IMR-90 (cell line): ENCODE results near the gene CMIP. TPM values are rescaled to one million over a fixed set of nuclear protein-coding genes. Genes with fewer than 3 reads are reported as not detected.

Experiments used
- ATAC-seq: fragments of 200-7000 bp; cut with Tn5 transposase; 2 replicates; pipeline ENCODE4 v1.9.1; 2020; ENCODE audit warnings: low read depth, mild to moderate bottlenecking, moderate library complexity
- BruUV-seq: library from RNA; stranded (reverse); fragments of 400-500 nt; replicated peaks from 2 replicates; lab custom pipeline; 2021; lab: Mats Ljungman, UMichigan
- CTCF ChIA-PET: fragments of 300-600 bp; formaldehyde crosslinking; extraction: SDS; loops from one replicate; lab custom pipeline; 2021; ENCODE audit warnings: antibody characterized with exemption; lab: Yijun Ruan, JAX
- POLR2A ChIA-PET: fragments of 300-600 bp; sonication (Branson Sonifier 250); formaldehyde crosslinking; loops from one replicate; lab custom pipeline; 2022; ENCODE audit warnings: antibody characterized with exemption; ENCODE audit not compliant: unreplicated experiment; lab: Charles Lee
- DNase-seq: peaks from one replicate; pipeline ENCODE4 v3.0.0; 2013
- H2AFZ ChIP-seq: replicated peaks from 2 replicates; pipeline ENCODE3; 2013; ENCODE audit warnings: low read length, mild to moderate bottlenecking; ENCODE audit not compliant: poor library complexity
- H2AK5ac ChIP-seq: 2 replicates; pipeline ENCODE4 v1.6.1; 2013; ENCODE audit warnings: low read depth, low read length, inconsistent platforms
- H2AK9ac ChIP-seq: replicated peaks from 2 replicates; pipeline ENCODE3; 2013; ENCODE audit warnings: mild to moderate bottlenecking, low read depth, low read length, moderate library complexity; ENCODE audit not compliant: poor library complexity
- H2BK120ac ChIP-seq: 2 replicates; pipeline ENCODE4 v1.6.1; 2013; ENCODE audit warnings: low read depth, low read length, inconsistent platforms
- H2BK15ac ChIP-seq: 3 replicates; pipeline ENCODE4 v1.6.1; 2013; ENCODE audit warnings: low read depth, low read length, inconsistent platforms
- H2BK20ac ChIP-seq: 2 replicates; pipeline ENCODE4 v1.6.1; 2013; ENCODE audit warnings: low read depth, mild to moderate bottlenecking, inconsistent platforms, low read length, moderate library complexity
- H2BK5ac ChIP-seq: 2 replicates; pipeline ENCODE4 v1.6.1; 2013; ENCODE audit warnings: mild to moderate bottlenecking, low read depth, low read length, inconsistent platforms; ENCODE audit not compliant: poor library complexity, severe bottlenecking
- H3K14ac ChIP-seq: replicated peaks from 2 replicates; pipeline ENCODE4 v1.6.1; 2013; ENCODE audit warnings: low read depth, low read length, inconsistent platforms
- H3K18ac ChIP-seq: 2 replicates; pipeline ENCODE4 v1.6.1; 2013; ENCODE audit warnings: low read depth, low read length, control low read depth
- H3K23ac ChIP-seq: 2 replicates; pipeline ENCODE4 v1.6.1; 2013; ENCODE audit warnings: low read depth, low read length, inconsistent platforms
- H3K27ac ChIP-seq: 2 replicates; pipeline ENCODE4 v1.5.1; 2013; ENCODE audit warnings: mild to moderate bottlenecking, control low read depth, low read length; ENCODE audit not compliant: insufficient read depth
- H3K27me3 ChIP-seq: 2 replicates; pipeline ENCODE4 v1.6.1; 2013; ENCODE audit warnings: low read length; ENCODE audit not compliant: control insufficient read depth, insufficient read depth
- H3K36me3 ChIP-seq: 2 replicates; pipeline ENCODE4 v1.6.1; 2013; ENCODE audit warnings: low read length, mixed read lengths; ENCODE audit not compliant: control insufficient read depth, insufficient read depth
- H3K4ac ChIP-seq: 2 replicates; pipeline ENCODE4 v1.6.1; 2013; ENCODE audit warnings: low read depth, low read length, inconsistent platforms
- H3K4me1 ChIP-seq: 2 replicates; pipeline ENCODE4 v1.6.1; 2013; ENCODE audit warnings: low read length, mixed read lengths; ENCODE audit not compliant: control insufficient read depth, insufficient read depth
- H3K4me2 ChIP-seq: 2 replicates; pipeline ENCODE4 v1.6.1; 2013; ENCODE audit warnings: low read depth, mild to moderate bottlenecking, control low read depth, low read length, moderate library complexity
- H3K4me3 ChIP-seq: 2 replicates; pipeline ENCODE4 v1.5.1; 2013; ENCODE audit warnings: low read depth, mild to moderate bottlenecking, control low read depth, low read length, moderate library complexity; ENCODE audit not compliant: insufficient read depth
- H3K56ac ChIP-seq: 2 replicates; pipeline ENCODE4 v1.6.1; 2013; ENCODE audit warnings: low read length, inconsistent platforms; ENCODE audit not compliant: insufficient read depth; ENCODE audit errors: extremely low read depth
- H3K79me1 ChIP-seq, 2 experiments: 2 replicates each; pipeline ENCODE4 v1.6.1; 2013; ENCODE audit warnings: low read length in 2 of 2, inconsistent platforms in 1 of 2, low read depth in 1 of 2
- H3K9ac ChIP-seq: 2 replicates; pipeline ENCODE4 v1.6.1; 2013; ENCODE audit warnings: low read depth, low read length, control low read depth
- H3K9me1 ChIP-seq: 2 replicates; pipeline ENCODE4 v1.6.1; 2013; ENCODE audit warnings: low read length, inconsistent platforms; ENCODE audit not compliant: insufficient read depth
- H3K9me3 ChIP-seq: 2 replicates; pipeline ENCODE4 v1.6.1; 2013; ENCODE audit warnings: low read length; ENCODE audit not compliant: control insufficient read depth, insufficient read depth
- H4K20me1 ChIP-seq: 2 replicates; pipeline ENCODE4 v1.6.1; 2013; ENCODE audit warnings: low read length, inconsistent platforms; ENCODE audit not compliant: insufficient read depth
- H4K5ac ChIP-seq: 2 replicates; pipeline ENCODE4 v1.6.1; 2013; ENCODE audit warnings: mild to moderate bottlenecking, low read depth, low read length, control low read depth
- H4K8ac ChIP-seq, 2 experiments: 2 replicates each; pipeline ENCODE4 v1.6.1; 2013; ENCODE audit warnings: low read depth in 2 of 2, low read length in 2 of 2, control low read depth in 1 of 2, inconsistent platforms in 1 of 2
- H4K91ac ChIP-seq: 2 replicates; pipeline ENCODE4 v1.6.1; 2013; ENCODE audit warnings: low read depth, low read length, inconsistent platforms; ENCODE audit not compliant: insufficient read depth
- BHLHE40 ChIP-seq: fragments of 150-350 bp; IDR thresholded peaks from 2 replicates; pipeline ENCODE4 v1.6.1; 2016; ENCODE audit warnings: mild to moderate bottlenecking, low read depth, low read length
- CHD1 ChIP-seq: IDR thresholded peaks from 2 replicates; pipeline ENCODE4 v1.6.1; 2012; ENCODE audit warnings: low read depth, low read length, improper control_type of control experiment
- MAFK ChIP-seq: IDR thresholded peaks from 2 replicates; pipeline ENCODE4 v1.6.1; 2012; ENCODE audit warnings: low read depth, low read length, improper control_type of control experiment
- MAZ ChIP-seq: IDR thresholded peaks from 2 replicates; pipeline ENCODE4 v1.6.1; 2012; ENCODE audit warnings: low read depth, mild to moderate bottlenecking, low read length, improper control_type of control experiment, moderate library complexity, borderline replicate concordance
- MXI1 ChIP-seq: IDR thresholded peaks from 2 replicates; pipeline ENCODE4 v1.6.1; 2012; ENCODE audit warnings: low read depth, mild to moderate bottlenecking, low read length, moderate library complexity, borderline replicate concordance
- NFE2L2 ChIP-seq: fragments of 150-350 bp; IDR thresholded peaks from 2 replicates; pipeline ENCODE4 v1.6.1; 2016; ENCODE audit warnings: low read depth, mild to moderate bottlenecking, low read length
- POLR2A ChIP-seq: IDR thresholded peaks from 2 replicates; pipeline ENCODE4 v1.6.1; 2012; ENCODE audit warnings: mild to moderate bottlenecking, low read depth, low read length
- RAD21 ChIP-seq: IDR thresholded peaks from 2 replicates; pipeline ENCODE4 v1.6.1; 2012; ENCODE audit warnings: low read length, improper control_type of control experiment
- RCOR1 ChIP-seq: IDR thresholded peaks from 2 replicates; pipeline ENCODE4 v1.6.1; 2012; ENCODE audit warnings: mild to moderate bottlenecking, low read length, improper control_type of control experiment; ENCODE audit not compliant: insufficient replicate concordance
- SMC3 ChIP-seq: fragments of 150-350 bp; IDR thresholded peaks from 2 replicates; pipeline ENCODE4 v1.6.1; 2016; ENCODE audit warnings: low read depth, mild to moderate bottlenecking, antibody characterized with exemption, low read length, moderate library complexity
- WGBS, 2 experiments: methylation state at CpG; one replicate each; pipeline versions ENCODE4 v1.1.5 to v1.1.7; 2013; ENCODE audit warnings: missing lambda C conversion rate in 2 of 2; ENCODE audit not compliant: insufficient read length in 1 of 2; ENCODE audit errors: extremely low coverage in 2 of 2; 5-methylcytosine and 5-hydroxymethylcytosine counted together
- dilution Hi-C: fragments of 300-500 bp; cut with HindIII; formaldehyde crosslinking; loops from one replicate; pipeline ENCODE4 v1.14.3; 2018; ENCODE audit warnings: low sequenced_read_pairs; ENCODE audit not compliant: unreplicated experiment
- in situ Hi-C: fragments of 300-500 bp; cut with MboI; formaldehyde crosslinking; loops from 3 replicates; pipeline ENCODE4 v1.14.3; 2019; ENCODE audit warnings: low sequenced_read_pairs, inconsistent platforms, mixed read lengths
- intact Hi-C: fragments of 100-400 bp; cut with micrococcal nuclease; formaldehyde crosslinking; loops from 2 replicates; pipeline ENCODE4 v1.10.0; 2022
- polyA plus RNA-seq, 3 experiments: library from polyadenylated mRNA; depleted of rRNA; stranded (reverse); fragments of >200 nt; gene quantifications; 2 replicates each; pipeline ENCODE4 v1.2.3, GENCODE V29; 2012; ENCODE audit warnings: low replicate concordance in 1 of 3
- total RNA-seq: library from RNA; depleted of rRNA; stranded (reverse); fragments of >200 nt; gene quantifications from 2 replicates; pipeline ENCODE4 v1.2.3, GENCODE V29; 2012
- TF ChIP-seq, protein P1 (sequence below): fragments of 150-350 bp; IDR thresholded peaks from 2 replicates; pipeline ENCODE4 v1.6.1; 2016; ENCODE audit warnings: low read depth, mild to moderate bottlenecking, low read length, moderate library complexity, borderline replicate concordance
- TF ChIP-seq, protein P2 (sequence below): fragments of 150-350 bp; IDR thresholded peaks from 2 replicates; pipeline ENCODE4 v1.6.1; 2017; ENCODE audit warnings: mild to moderate bottlenecking, antibody characterized with exemption, low read length, low read depth
- TF ChIP-seq, protein P3 (sequence below): conservative IDR thresholded peaks from 2 replicates; pipeline ENCODE4 v1.5.1; 2012; ENCODE audit warnings: mild to moderate bottlenecking, low read depth, low read length, improper control_type of control experiment

Gene CMIP
- total and polyA plus RNA-seq, 2 of the 4 experiments (the other 2 are of a cell fraction): 3.2 to 11.6 TPM

DNA sequence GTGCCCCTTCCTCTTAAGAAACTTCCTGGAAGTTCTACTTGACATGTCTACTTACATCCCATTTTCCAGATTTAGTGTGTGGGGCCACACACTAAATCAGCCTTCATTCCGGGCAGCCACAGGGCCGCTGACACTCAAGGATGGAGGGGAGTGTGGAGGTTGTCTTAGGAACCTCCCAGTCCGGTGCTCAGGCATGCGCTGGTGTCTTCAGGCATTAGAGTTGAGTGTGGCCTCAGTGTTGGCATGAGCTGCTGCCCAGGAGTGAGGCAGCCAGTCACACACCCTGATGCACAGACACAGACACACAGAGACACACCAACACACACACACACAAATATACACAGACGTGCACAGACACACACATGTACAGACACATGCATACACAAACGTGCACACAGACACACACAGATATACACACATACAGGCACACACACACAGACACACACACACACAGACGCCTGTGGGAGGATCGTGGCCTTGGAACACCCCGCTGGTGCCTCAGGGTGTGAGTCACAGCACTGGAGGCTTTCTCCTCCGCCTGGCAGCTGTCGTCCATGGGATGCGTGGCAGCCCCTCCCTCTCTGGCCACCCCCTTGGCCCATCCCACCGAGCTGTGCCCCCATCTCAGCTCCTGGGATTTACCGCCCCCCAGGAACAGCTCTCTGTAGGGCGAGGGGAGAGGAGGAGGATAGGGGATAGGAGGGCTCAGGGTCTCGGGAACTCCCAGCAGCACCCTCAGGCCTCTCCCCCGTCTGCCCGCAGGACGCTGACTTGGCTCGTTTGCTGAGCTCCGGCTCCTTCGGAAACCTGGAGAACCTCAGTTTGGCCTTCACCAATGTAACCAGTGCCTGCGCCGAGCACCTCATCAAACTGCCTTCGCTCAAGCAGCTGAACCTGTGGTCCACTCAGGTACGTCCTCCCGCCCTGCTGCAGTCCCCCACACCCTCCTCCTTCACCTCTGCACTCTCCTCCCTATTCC, 258.9 kb downstream of the CMIP start:
- Histone ChIP-seq H3K56ac (no peak overlapping the region), H2BK15ac (no peak overlapping the region), H3K36me3 (peaks cover 43% of the 10 kb centered on the region), H2AK9ac (peak overlapping the region; percentile 7), H2AFZ (peak overlapping the region; percentile 4), H3K23ac (no peak overlapping the region), H3K9ac (no peak overlapping the region), H2BK5ac (peak overlapping the region; percentile 65), H2AK5ac (peak overlapping the region; percentile 27; the same call in 1 of the 2 replicates), H3K79me1 (no peaks in the 10 kb centered on the region), H3K9me3 (no peaks in the 10 kb centered on the region), H2BK20ac (no peak overlapping the region), H3K4me2 (peak overlapping the region; percentile 21; the same call in 1 of the 2 replicates), H3K14ac (no peak overlapping the region), H3K4ac (peak overlapping the region; percentile 33; the same call in 1 of the 2 replicates), H4K20me1 (peaks cover 35% of the 10 kb centered on the region), H4K5ac (peak overlapping the region; percentile 12; the same call in 1 of the 2 replicates), H3K27ac (no peak overlapping the region), H4K8ac (no peak overlapping the region), H3K27me3 (no peaks in the 10 kb centered on the region), H3K4me1 (peaks cover 13% of the 10 kb centered on the region), H3K4me3 (no peak overlapping the region), H2BK120ac (no peak overlapping the region), H4K91ac (no peak overlapping the region), H3K18ac (peak overlapping the region; percentile 83; the same call in 1 of the 2 replicates), H3K9me1 (0 out of 2 replicates have a peak, but pooled peaks cover 3% of the 10 kb centered on the region)
- ChIA-PET CTCF (no interaction called here), POLR2A (no interaction called here)
- DNase-seq: peak; percentile 91
- BruUV-seq: no TSS peak
- peak; percentile 84 for ATAC-seq
- dilution Hi-C loops (no loop called here), intact Hi-C loops (no loop called here), in situ Hi-C loops (no loop called here)
- 93% methylated on average over 9 of the region's 27 CpGs; no CpG with 5 or more reads in 1 of the 2 experiments for WGBS, 2 experiments
- TF ChIP-seq RCOR1 (peak; percentile 79), MAZ (peak; percentile 62; the same call in 1 of the 2 replicates), POLR2A (no peak), MXI1 (no peak), BHLHE40 (peak; percentile 66; the same call in 1 of the 2 replicates), NFE2L2 (no peak), SMC3 (no peak), CHD1 (no peak), RAD21 (no peak), MAFK (peak; percentile 69)
- TF ChIP-seq, protein P1, sequence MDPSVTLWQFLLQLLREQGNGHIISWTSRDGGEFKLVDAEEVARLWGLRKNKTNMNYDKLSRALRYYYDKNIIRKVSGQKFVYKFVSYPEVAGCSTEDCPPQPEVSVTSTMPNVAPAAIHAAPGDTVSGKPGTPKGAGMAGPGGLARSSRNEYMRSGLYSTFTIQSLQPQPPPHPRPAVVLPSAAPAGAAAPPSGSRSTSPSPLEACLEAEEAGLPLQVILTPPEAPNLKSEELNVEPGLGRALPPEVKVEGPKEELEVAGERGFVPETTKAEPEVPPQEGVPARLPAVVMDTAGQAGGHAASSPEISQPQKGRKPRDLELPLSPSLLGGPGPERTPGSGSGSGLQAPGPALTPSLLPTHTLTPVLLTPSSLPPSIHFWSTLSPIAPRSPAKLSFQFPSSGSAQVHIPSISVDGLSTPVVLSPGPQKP: no peak
- TF ChIP-seq, protein P2, sequence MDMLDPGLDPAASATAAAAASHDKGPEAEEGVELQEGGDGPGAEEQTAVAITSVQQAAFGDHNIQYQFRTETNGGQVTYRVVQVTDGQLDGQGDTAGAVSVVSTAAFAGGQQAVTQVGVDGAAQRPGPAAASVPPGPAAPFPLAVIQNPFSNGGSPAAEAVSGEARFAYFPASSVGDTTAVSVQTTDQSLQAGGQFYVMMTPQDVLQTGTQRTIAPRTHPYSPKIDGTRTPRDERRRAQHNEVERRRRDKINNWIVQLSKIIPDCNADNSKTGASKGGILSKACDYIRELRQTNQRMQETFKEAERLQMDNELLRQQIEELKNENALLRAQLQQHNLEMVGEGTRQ: no peak
- TF ChIP-seq, protein P3, sequence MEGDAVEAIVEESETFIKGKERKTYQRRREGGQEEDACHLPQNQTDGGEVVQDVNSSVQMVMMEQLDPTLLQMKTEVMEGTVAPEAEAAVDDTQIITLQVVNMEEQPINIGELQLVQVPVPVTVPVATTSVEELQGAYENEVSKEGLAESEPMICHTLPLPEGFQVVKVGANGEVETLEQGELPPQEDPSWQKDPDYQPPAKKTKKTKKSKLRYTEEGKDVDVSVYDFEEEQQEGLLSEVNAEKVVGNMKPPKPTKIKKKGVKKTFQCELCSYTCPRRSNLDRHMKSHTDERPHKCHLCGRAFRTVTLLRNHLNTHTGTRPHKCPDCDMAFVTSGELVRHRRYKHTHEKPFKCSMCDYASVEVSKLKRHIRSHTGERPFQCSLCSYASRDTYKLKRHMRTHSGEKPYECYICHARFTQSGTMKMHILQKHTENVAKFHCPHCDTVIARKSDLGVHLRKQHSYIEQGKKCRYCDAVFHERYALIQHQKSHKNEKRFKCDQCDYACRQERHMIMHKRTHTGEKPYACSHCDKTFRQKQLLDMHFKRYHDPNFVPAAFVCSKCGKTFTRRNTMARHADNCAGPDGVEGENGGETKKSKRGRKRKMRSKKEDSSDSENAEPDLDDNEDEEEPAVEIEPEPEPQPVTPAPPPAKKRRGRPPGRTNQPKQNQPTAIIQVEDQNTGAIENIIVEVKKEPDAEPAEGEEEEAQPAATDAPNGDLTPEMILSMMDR: no peak
